ENCODE measurements around the gene KLHL36. TPM values are rescaled to one million over a fixed set of nuclear protein-coding genes. Genes with fewer than 3 reads are reported as not detected.

Gene KLHL36
- total and polyA plus RNA-seq, 3 donors from 2014 or later, result 75.1 to 129 (median 113) TPM

Other genes with a start within 250 kb of the KLHL36 start
- 10 to 100 TPM; 11.2 to 20.0 TPM for gene MEAK7, start 143.9 kb upstream of the KLHL36 start, total RNA-seq
- gene MEAK7, start 143.9 kb upstream of the KLHL36 start, polyA plus RNA-seq (ENCODE audit: insufficient read depth, low read depth, low replicate concordance), result 14.3 TPM
- gene COTL1, start 30.4 kb upstream of the KLHL36 start, total RNA-seq, result 100 to 1,000 TPM in 1 of 2 donors, 10 to 100 TPM in 1; 61.9 to 124 TPM
- gene COTL1, start 30.4 kb upstream of the KLHL36 start, polyA plus RNA-seq (ENCODE audit: insufficient read depth, low read depth, low replicate concordance), result 56.9 TPM
- 100 to 1,000 TPM; 101 to 108 TPM for gene USP10, start 51.5 kb downstream of the KLHL36 start, total RNA-seq
- 53.6 TPM for gene USP10, start 51.5 kb downstream of the KLHL36 start, polyA plus RNA-seq (ENCODE audit: insufficient read depth, low read depth, low replicate concordance)
- 10 to 100 TPM; 47.7 to 59.6 TPM for gene CRISPLD2, start 171.5 kb downstream of the KLHL36 start, total RNA-seq
- gene CRISPLD2, start 171.5 kb downstream of the KLHL36 start, polyA plus RNA-seq (ENCODE audit: insufficient read depth, low read depth, low replicate concordance), result 48.8 TPM

Measured in testis (tissue), 3 donors.